ENCODE measurements around the gene BICDL2. TPM values are rescaled to one million over a fixed set of nuclear protein-coding genes. Genes with fewer than 3 reads are reported as not detected.
A peak's percentile ranks its signal among the peaks of the same experiment; 100 is the strongest.

BICDL2 gene
- polyA plus RNA-seq, 1 of the 3 experiments (the other 2 are of a cell fraction): not detected

- Histone ChIP-seq H3K9ac (no peak overlapping the region), H3K4me1 (ENCODE audit: control insufficient read depth in 1 of 2, insufficient read depth in 2 of 2, low read depth in 1 of 2, low read length in 1 of 2) (peaks cover 0 to 2% of the 10 kb centered on the region in 2 experiments; a peak in 1 of 4 replicates), H3K36me3 (replicated peaks in 1 of 2; ENCODE audit: control insufficient read depth in 1 of 2, insufficient read depth in 2 of 2, low read length in 1 of 2) (peaks cover 5 to 22% of the 10 kb centered on the region in 2 experiments), H4K20me1 (ENCODE audit: insufficient read depth) (peaks cover 12% of the 10 kb centered on the region), H3K9me2 (no peaks in the 10 kb centered on the region), H3K79me2 (ENCODE audit: insufficient read depth) (no peaks in the 10 kb centered on the region), H3F3A (replicated peaks; ENCODE audit: insufficient read depth) (peaks cover 24% of the 10 kb centered on the region), H3K9me3 (no peaks in the 10 kb centered on the region), H3K4me3 (ENCODE audit: low read depth in 2 of 2, low read length in 1 of 2) (no peak overlapping the region), H3K4me2 (no peak overlapping the region), H3K27ac (ENCODE audit: low read depth in 2 of 2, low read length in 1 of 2) (no peak overlapping the region), H2AFZ (ENCODE audit: low read depth) (no peak overlapping the region), H3K27me3 (ENCODE audit: insufficient read depth) (peaks cover 37% of the 10 kb centered on the region)
- POLR2A ChIA-PET: interaction anchor here (1.0 kb wide), 1 partner anchor 11 kb away, joined by 5 read pairs; no protein-coding TSS in a partner anchor
- CTCF ChIA-PET: interaction anchor here (0.6 to 9.8 kb wide), 36 partner anchors 11 to 278 kb away, joined by 3 to 141 read pairs (median 7); partner anchors contain the start of genes CLDN6, HCFC1R1, IL32 and MMP25
- 64% methylated on average over 21 of the region's 33 CpGs for WGBS (ENCODE audit: low lambda C conversion rate)
- TF ChIP-seq RCOR1 (IDR thresholded peaks at IDR 0.05; ENCODE audit: low read length): no peak
- DNase-seq: no peak
These were observed 6.2 kb downstream of the BICDL2 start for GRCh38 chr16:3030222-3031212.

DNA sequence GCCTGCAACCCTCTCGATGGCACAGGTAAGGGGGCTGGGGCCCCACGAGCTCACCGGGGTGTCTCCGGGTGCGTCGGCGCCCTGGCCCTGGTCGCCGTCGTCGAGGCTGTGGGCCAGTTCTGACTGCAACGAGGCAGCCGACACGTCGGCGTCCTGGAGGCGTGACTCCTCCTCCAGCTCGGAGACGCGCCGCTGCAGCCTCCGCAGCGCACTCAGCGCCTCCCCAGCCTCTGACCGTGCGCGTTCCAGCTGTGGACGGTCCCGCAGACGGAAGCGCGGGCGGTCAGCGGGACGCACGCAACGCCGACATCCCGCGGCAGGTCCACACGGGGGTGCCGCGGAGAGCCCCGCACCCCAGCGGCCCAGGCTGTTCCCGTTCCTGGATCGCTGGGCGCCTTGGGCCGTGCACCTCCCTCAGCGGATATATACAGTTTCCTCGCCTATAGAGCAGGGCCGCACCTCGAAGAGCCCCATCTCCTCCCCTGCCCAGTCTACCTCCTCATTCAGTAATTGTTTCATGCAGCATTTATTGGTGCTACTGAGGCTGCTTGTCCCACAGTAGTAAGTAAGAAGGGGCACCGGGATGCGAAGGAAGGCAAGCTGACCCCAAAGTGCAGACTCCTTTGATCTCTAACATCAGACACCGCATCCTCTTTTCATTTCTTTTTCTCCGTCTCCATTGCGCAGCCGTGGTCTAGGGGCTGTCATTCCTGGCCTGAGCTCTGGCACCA is 7.1 kb downstream of the BICDL2 start:
- H3K27ac ChIP-seq (ENCODE audit: low read depth in 2 of 2, low read length in 1 of 2): no peak overlapping the region
- peaks cover 32% of the 10 kb centered on the region for H3F3A ChIP-seq (replicated peaks; ENCODE audit: insufficient read depth)
- peaks cover 12% of the 10 kb centered on the region for H4K20me1 ChIP-seq (ENCODE audit: insufficient read depth)
- H2AFZ ChIP-seq (ENCODE audit: low read depth): no peak overlapping the region
- H3K4me3 ChIP-seq (ENCODE audit: low read depth in 2 of 2, low read length in 1 of 2): peak overlapping the region in 1 of 2 experiments; percentile 12; a peak in 1 of 4 replicates
- H3K4me1 ChIP-seq (ENCODE audit: control insufficient read depth in 1 of 2, insufficient read depth in 2 of 2, low read depth in 1 of 2, low read length in 1 of 2): peaks cover 0 to 2% of the 10 kb centered on the region in 2 experiments; a peak in 1 of 4 replicates
- H3K9me3 ChIP-seq: no peaks in the 10 kb centered on the region
- no peak overlapping the region for H3K4me2 ChIP-seq
- CTCF ChIA-PET: interaction anchor here (0.5 to 9.8 kb wide), 15 partner anchors 10 to 1269 kb away, joined by 3 to 141 read pairs (median 18); partner anchors contain the start of genes CLDN6, HCFC1R1, IL32 and MMP25
- H3K9me2 ChIP-seq: no peaks in the 10 kb centered on the region
- POLR2A ChIA-PET: interaction anchor here (1.0 kb wide), 1 partner anchor 12 kb away, joined by 5 read pairs; no protein-coding TSS in a partner anchor
- DNase-seq: peak; percentile 67
- H3K9ac ChIP-seq: no peak overlapping the region
- H3K79me2 ChIP-seq (ENCODE audit: insufficient read depth): no peaks in the 10 kb centered on the region
- H3K36me3 ChIP-seq (replicated peaks in 1 of 2; ENCODE audit: control insufficient read depth in 1 of 2, insufficient read depth in 2 of 2, low read length in 1 of 2): peaks cover 5 to 22% of the 10 kb centered on the region in 2 experiments
- H3K27me3 ChIP-seq (ENCODE audit: insufficient read depth): peaks cover 31% of the 10 kb centered on the region
- WGBS (ENCODE audit: low lambda C conversion rate): 29% methylated on average over 46 of the region's 59 CpGs
- TF ChIP-seq RAD21 (IDR thresholded peaks at IDR 0.05; ENCODE audit: low read length) (no peak), CHD2 (IDR thresholded peaks at IDR 0.05; ENCODE audit: low read length, partially characterized antibody) (no peak), NFIC (IDR thresholded peaks at IDR 0.05; ENCODE audit: borderline replicate concordance) (no peak), PBX3 (IDR thresholded peaks at IDR 0.05) (no peak), ZBTB33 (IDR thresholded peaks at IDR 0.05; ENCODE audit: borderline replicate concordance, low read depth) (no peak), EP300 (IDR thresholded peaks at IDR 0.05; ENCODE audit: borderline replicate concordance in 1 of 2, low read depth in 1 of 2, low read length in 1 of 2) (no peak), ELF1 (IDR thresholded peaks at IDR 0.05) (no peak), USF2 (IDR thresholded peaks at IDR 0.05; ENCODE audit: borderline replicate concordance, low read depth, low read length) (no peak), RFX5 (IDR thresholded peaks at IDR 0.05; ENCODE audit: low read length) (no peak), YY1 (IDR thresholded peaks at IDR 0.05; ENCODE audit: low read depth) (no peak), EZH2phosphoT487 (IDR thresholded peaks at IDR 0.05; ENCODE audit: borderline replicate concordance, low read depth) (no peak), RXRA (IDR thresholded peaks at IDR 0.05; ENCODE audit: borderline replicate concordance, low read depth) (no peak), GABPA (IDR thresholded peaks at IDR 0.05; ENCODE audit: low read depth) (no peak), JUND (IDR thresholded peaks at IDR 0.05) (no peak), TCF12 (IDR thresholded peaks at IDR 0.05) (no peak)
- TF ChIP-seq, protein P1, sequence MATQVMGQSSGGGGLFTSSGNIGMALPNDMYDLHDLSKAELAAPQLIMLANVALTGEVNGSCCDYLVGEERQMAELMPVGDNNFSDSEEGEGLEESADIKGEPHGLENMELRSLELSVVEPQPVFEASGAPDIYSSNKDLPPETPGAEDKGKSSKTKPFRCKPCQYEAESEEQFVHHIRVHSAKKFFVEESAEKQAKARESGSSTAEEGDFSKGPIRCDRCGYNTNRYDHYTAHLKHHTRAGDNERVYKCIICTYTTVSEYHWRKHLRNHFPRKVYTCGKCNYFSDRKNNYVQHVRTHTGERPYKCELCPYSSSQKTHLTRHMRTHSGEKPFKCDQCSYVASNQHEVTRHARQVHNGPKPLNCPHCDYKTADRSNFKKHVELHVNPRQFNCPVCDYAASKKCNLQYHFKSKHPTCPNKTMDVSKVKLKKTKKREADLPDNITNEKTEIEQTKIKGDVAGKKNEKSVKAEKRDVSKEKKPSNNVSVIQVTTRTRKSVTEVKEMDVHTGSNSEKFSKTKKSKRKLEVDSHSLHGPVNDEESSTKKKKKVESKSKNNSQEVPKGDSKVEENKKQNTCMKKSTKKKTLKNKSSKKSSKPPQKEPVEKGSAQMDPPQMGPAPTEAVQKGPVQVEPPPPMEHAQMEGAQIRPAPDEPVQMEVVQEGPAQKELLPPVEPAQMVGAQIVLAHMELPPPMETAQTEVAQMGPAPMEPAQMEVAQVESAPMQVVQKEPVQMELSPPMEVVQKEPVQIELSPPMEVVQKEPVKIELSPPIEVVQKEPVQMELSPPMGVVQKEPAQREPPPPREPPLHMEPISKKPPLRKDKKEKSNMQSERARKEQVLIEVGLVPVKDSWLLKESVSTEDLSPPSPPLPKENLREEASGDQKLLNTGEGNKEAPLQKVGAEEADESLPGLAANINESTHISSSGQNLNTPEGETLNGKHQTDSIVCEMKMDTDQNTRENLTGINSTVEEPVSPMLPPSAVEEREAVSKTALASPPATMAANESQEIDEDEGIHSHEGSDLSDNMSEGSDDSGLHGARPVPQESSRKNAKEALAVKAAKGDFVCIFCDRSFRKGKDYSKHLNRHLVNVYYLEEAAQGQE (IDR thresholded peaks at IDR 0.05; ENCODE audit: low read depth, low read length): no peak

All from SK-N-SH (cell line).